Measurements from ENCODE around the gene EXOC4. TPM values are rescaled to one million over a fixed set of nuclear protein-coding genes. Genes with fewer than 3 reads are reported as not detected.

EXOC4 gene
- total RNA-seq, 1 donor from 2014 or later: 84.0 TPM

- peak; percentile 32 for DNase-seq (ENCODE audit: low read depth)
- Histone ChIP-seq H3K27me3 (ENCODE audit: control insufficient read depth, insufficient read depth, low read length) (no peaks in the 10 kb centered on the region), H3K36me3 (ENCODE audit: control insufficient read depth, insufficient read depth, low read length) (no peaks in the 10 kb centered on the region), H3K4me3 (ENCODE audit: low read depth, low read length) (no peak overlapping the region)
- no peak for TF ChIP-seq CTCF (IDR thresholded peaks at IDR 0.05; ENCODE audit: insufficient read depth, low read length, severe bottlenecking)
- no peak for FAIRE-seq
Measured at GRCh38 chr7:134083766-134084487, 831.0 kb downstream of the EXOC4 start.

GRCh38 chr7:134084488-134085144 lies 831.7 kb downstream of the EXOC4 start:
- no peak for TF ChIP-seq CTCF (IDR thresholded peaks at IDR 0.05; ENCODE audit: insufficient read depth, low read length, severe bottlenecking)
- Histone ChIP-seq H3K27me3 (ENCODE audit: control insufficient read depth, insufficient read depth, low read length) (no peaks in the 10 kb centered on the region), H3K36me3 (ENCODE audit: control insufficient read depth, insufficient read depth, low read length) (no peaks in the 10 kb centered on the region), H3K4me3 (ENCODE audit: low read depth, low read length) (no peak overlapping the region)
- FAIRE-seq: no peak
- no peak for DNase-seq (ENCODE audit: low read depth)

DNA sequence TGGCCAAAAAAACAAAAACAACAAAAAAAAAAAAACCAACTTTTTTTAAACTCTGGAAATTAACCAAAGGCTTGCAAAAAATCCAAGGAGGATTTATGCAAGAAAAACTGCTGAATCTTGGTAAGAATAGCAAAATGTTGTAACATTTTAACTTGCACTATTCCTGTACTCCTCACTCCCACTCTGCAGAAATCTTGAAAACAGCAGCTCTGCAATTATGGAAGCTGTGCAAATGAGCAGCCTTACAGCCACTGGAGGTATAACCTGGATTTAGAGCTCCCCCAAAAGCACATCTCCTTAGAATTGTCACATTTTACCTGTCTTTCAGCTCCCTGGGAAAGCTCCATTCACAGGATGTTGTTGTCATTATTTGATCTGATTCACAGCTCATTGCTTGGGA lies 832.4 kb downstream of the EXOC4 start:
- no peak overlapping the region for H3K4me3 ChIP-seq (ENCODE audit: low read depth, low read length)
- no peaks in the 10 kb centered on the region for H3K36me3 ChIP-seq (ENCODE audit: control insufficient read depth, insufficient read depth, low read length)
- no peaks in the 10 kb centered on the region for H3K27me3 ChIP-seq (ENCODE audit: control insufficient read depth, insufficient read depth, low read length)
- FAIRE-seq: no peak
- TF ChIP-seq CTCF (IDR thresholded peaks at IDR 0.05; ENCODE audit: insufficient read depth, low read length, severe bottlenecking): no peak
- no peak for DNase-seq (ENCODE audit: low read depth)

GRCh38 chr7:134086998-134087735 lies 834.3 kb downstream of the EXOC4 start:
- no peak for FAIRE-seq
- DNase-seq (ENCODE audit: low read depth): no peak
- no peaks in the 10 kb centered on the region for H3K27me3 ChIP-seq (ENCODE audit: control insufficient read depth, insufficient read depth, low read length)
- TF ChIP-seq CTCF (IDR thresholded peaks at IDR 0.05; ENCODE audit: insufficient read depth, low read length, severe bottlenecking): no peak
- no peaks in the 10 kb centered on the region for H3K36me3 ChIP-seq (ENCODE audit: control insufficient read depth, insufficient read depth, low read length)
- H3K4me3 ChIP-seq (ENCODE audit: low read depth, low read length): no peak overlapping the region

DNA sequence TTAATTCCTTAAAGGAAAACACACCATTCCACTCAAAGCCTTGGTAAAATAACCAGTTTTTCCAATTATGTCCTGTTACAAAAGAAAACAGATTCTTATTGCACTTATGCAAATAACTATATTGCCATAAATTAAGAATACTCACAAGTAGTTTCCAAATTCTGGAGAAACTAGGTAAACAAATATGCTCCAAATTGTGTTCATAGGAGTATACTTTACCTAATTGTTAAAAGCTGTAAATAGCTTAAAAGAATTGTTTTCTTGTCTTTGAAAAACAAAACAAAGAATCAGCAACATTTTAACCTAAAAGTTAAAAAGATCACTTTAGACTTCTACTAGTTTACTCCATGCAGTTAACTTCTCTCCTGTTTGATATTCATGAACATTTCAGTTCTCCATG lies 835.3 kb downstream of the EXOC4 start:
- Histone ChIP-seq H3K27me3 (ENCODE audit: control insufficient read depth, insufficient read depth, low read length) (no peaks in the 10 kb centered on the region), H3K4me3 (ENCODE audit: low read depth, low read length) (no peak overlapping the region), H3K36me3 (ENCODE audit: control insufficient read depth, insufficient read depth, low read length) (no peaks in the 10 kb centered on the region)
- DNase-seq (ENCODE audit: low read depth): no peak
- FAIRE-seq: no peak
- TF ChIP-seq CTCF (IDR thresholded peaks at IDR 0.05; ENCODE audit: insufficient read depth, low read length, severe bottlenecking): no peak
